Caco-2 (cell line): ENCODE measurements around the gene SPINT3. TPM values are rescaled to one million over a fixed set of nuclear protein-coding genes. Genes with fewer than 3 reads are reported as not detected.

ENCODE experiments used
- BruUV-seq: library from RNA; stranded (reverse); fragments of 400-500 nt; replicated peaks from 2 replicates; lab custom pipeline; 2021; lab: Mats Ljungman, UMichigan
- CTCF ChIA-PET: fragments of 300-600 bp; sonication (Branson Sonifier 250); formaldehyde crosslinking; loops from one replicate; lab custom pipeline; 2022; ENCODE audit warnings: antibody characterized with exemption; lab: Charles Lee
- POLR2A ChIA-PET: fragments of 300-600 bp; sonication (Branson Sonifier 250); formaldehyde crosslinking; loops from one replicate; lab custom pipeline; 2022; ENCODE audit warnings: antibody characterized with exemption; lab: Charles Lee
- DNase-seq, 2 experiments: peaks; one replicate each; pipeline versions ENCODE4 v3.0.0 to v3.0.0-alpha.2; 2020 to 2022
- H3K27me3 ChIP-seq: replicated peaks from 2 replicates; pipeline ENCODE4 v1.6.0; 2011; ENCODE audit warnings: low read length; ENCODE audit not compliant: control insufficient read depth, insufficient read depth
- H3K36me3 ChIP-seq: 2 replicates; pipeline ENCODE4 v1.5.1; 2011; ENCODE audit warnings: low read length; ENCODE audit not compliant: control insufficient read depth, insufficient read depth
- H3K4me1 ChIP-seq: fragments of 250-450 bp; sonication (Bioruptor Pico); 2 replicates; pipeline ENCODE4 v1.5.1; 2020; ENCODE audit warnings: mild to moderate bottlenecking
- H3K4me3 ChIP-seq: 2 replicates; pipeline ENCODE4 v1.5.1; 2011; ENCODE audit warnings: low read depth, mild to moderate bottlenecking, control low read depth, low read length
- H3K9me3 ChIP-seq: fragments of 250-450 bp; sonication (Bioruptor Pico); 2 replicates; pipeline ENCODE4 v1.5.1; 2020; ENCODE audit warnings: mild to moderate bottlenecking, moderate library complexity
- H3K27ac Mint-ChIP-seq: one replicate; pipeline ENCODE4 v1.8.0; 2022; ENCODE audit warnings: mixed read lengths; ENCODE audit not compliant: unreplicated experiment
- H3K27me3 Mint-ChIP-seq: one replicate; pipeline ENCODE4 v1.8.0; 2022; ENCODE audit warnings: mixed read lengths; ENCODE audit not compliant: insufficient read depth, unreplicated experiment
- H3K36me3 Mint-ChIP-seq: one replicate; pipeline ENCODE4 v1.8.0; 2022; ENCODE audit warnings: mild to moderate bottlenecking, mixed read lengths; ENCODE audit not compliant: insufficient read depth, unreplicated experiment
- H3K4me1 Mint-ChIP-seq: one replicate; pipeline ENCODE4 v1.8.0; 2022; ENCODE audit warnings: low read depth, mixed read lengths; ENCODE audit not compliant: unreplicated experiment
- H3K4me3 Mint-ChIP-seq: one replicate; pipeline ENCODE4 v1.8.0; 2022; ENCODE audit warnings: mild to moderate bottlenecking, moderate library complexity, mixed read lengths; ENCODE audit not compliant: unreplicated experiment
- H3K9me3 Mint-ChIP-seq: one replicate; pipeline ENCODE4 v1.8.0; 2022; ENCODE audit warnings: mixed read lengths; ENCODE audit not compliant: unreplicated experiment
- CTCF ChIP-seq, 2 experiments: fragments of 200-600 bp in 1 of 2; IDR thresholded peaks; 1 replicate in 1 of 2; 2 replicates in 1 of 2; pipeline versions ENCODE4 v1.5.1 to v1.8.0; 2011 to 2022; ENCODE audit warnings: antibody characterized with exemption in 1 of 2, control low read depth in 1 of 2, inconsistent platforms in 1 of 2, low read depth in 1 of 2, low read length in 1 of 2, mild to moderate bottlenecking in 1 of 2, moderate library complexity in 1 of 2; ENCODE audit not compliant: insufficient read depth in 1 of 2, severe bottlenecking in 1 of 2, unreplicated experiment in 1 of 2
- intact Hi-C: fragments of 100-400 bp; cut with micrococcal nuclease; formaldehyde crosslinking; loops from one replicate; pipeline ENCODE4 v1.10.0; 2022; ENCODE audit not compliant: unreplicated experiment
- total RNA-seq: library from RNA; stranded (reverse); gene quantifications from 2 replicates; pipeline ENCODE4 v1.2.3, GENCODE V29; 2022

Gene SPINT3
- total RNA-seq, 1 experiment from 2014 or later = not detected

DNA sequence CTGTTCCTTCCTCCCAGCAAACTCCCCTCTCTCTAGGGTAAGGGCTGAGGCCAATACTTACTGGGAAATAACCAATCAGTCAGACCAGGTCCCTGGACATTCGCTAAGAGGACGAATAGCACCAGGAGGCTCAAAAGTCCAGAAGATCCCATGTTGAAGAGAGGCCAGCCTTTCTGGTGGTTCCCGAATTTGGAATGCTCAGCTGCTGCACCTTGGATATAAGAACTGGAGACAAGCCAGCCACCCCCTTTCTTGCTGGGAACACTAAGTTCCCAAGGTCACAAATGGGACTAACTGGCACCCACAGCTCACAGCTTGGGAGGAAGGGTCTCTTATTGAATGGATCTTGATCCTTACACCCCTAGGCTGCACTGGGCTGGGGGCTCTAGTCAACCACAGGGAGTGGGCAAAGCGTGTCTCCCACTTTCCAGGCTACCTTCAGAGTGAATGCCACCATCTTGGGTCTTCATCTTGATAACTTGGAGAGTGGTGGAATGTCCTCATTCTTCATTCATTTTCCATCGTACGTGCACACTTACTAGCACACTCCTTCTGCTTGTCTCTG, 31.9 kb upstream of the SPINT3 start, which contains the start of gene EPPIN:
Gene EPPIN (minus strand): TSS at position 196 of the 565 bp plus-strand sequence. CDS start 44 bp downstream, at position 152.
- Histone ChIP-seq H3K9me3 (0 out of 2 replicates have a peak, but pooled peaks cover 3% of the 10 kb centered on the region), H3K27me3 (peaks cover 2% of the 10 kb centered on the region; the same call in 1 of the 2 replicates), H3K4me1 (no peaks in the 10 kb centered on the region), H3K36me3 (no peaks in the 10 kb centered on the region), H3K4me3 (no peak within 1 kb of the TSS)
- ChIA-PET POLR2A (no interaction called here), CTCF (interaction anchor here (0.6 to 3.8 kb wide), 3 partner anchors 42 to 224 kb away, joined by 3 to 34 read pairs (median 4); no protein-coding TSS in a partner anchor)
- Mint-ChIP-seq H3K4me3 (no peak within 1 kb of the TSS), H3K9me3 (peaks cover 10% of the 10 kb centered on the region), H3K27me3 (peaks cover 30% of the 10 kb centered on the region), H3K27ac (no peak within 1 kb of the TSS), H3K4me1 (no peaks in the 10 kb centered on the region), H3K36me3 (no peaks in the 10 kb centered on the region)
- DNase-seq = no peak
- intact Hi-C loops = loop anchor here (2.0 kb wide), 1 partner anchor 30 kb away; no protein-coding TSS in a partner anchor
- no TSS peak for BruUV-seq
- TF ChIP-seq CTCF (IDR thresholded peaks at IDR 0.05; ENCODE audit: insufficient read depth in 1 of 2, low read depth in 1 of 2, low read length in 1 of 2, severe bottlenecking in 1 of 2, unreplicated experiment in 1 of 2) = no peak

GRCh38 chr20:45545754-45546453, 30.5 kb upstream of the SPINT3 start:
- Histone ChIP-seq H3K27me3 (peaks cover 3% of the 10 kb centered on the region; the same call in 1 of the 2 replicates), H3K4me1 (no peaks in the 10 kb centered on the region), H3K4me3 (no peak overlapping the region), H3K36me3 (no peaks in the 10 kb centered on the region), H3K9me3 (no peaks in the 10 kb centered on the region)
- no TSS peak for BruUV-seq
- Mint-ChIP-seq H3K36me3 (no peaks in the 10 kb centered on the region), H3K27me3 (peaks cover 35% of the 10 kb centered on the region), H3K4me3 (no peak overlapping the region), H3K27ac (no peak overlapping the region), H3K9me3 (peaks cover 10% of the 10 kb centered on the region), H3K4me1 (no peaks in the 10 kb centered on the region)
- ChIA-PET CTCF (interaction anchor here (0.6 to 1.6 kb wide), 3 partner anchors 84 to 375 kb away, joined by 3 to 33 read pairs (median 3); partner anchors contain the start of gene WFDC10A), POLR2A (no interaction called here)
- intact Hi-C loops = loop anchor here (1.0 to 2.0 kb wide), 4 partner anchors 31 to 227 kb away; no protein-coding TSS in a partner anchor
- peak in 1 of 2 experiments; percentile 69 for DNase-seq
- peak; percentile 66 to 88 for TF ChIP-seq CTCF (IDR thresholded peaks at IDR 0.05; ENCODE audit: insufficient read depth in 1 of 2, low read depth in 1 of 2, low read length in 1 of 2, severe bottlenecking in 1 of 2, unreplicated experiment in 1 of 2)

DNA sequence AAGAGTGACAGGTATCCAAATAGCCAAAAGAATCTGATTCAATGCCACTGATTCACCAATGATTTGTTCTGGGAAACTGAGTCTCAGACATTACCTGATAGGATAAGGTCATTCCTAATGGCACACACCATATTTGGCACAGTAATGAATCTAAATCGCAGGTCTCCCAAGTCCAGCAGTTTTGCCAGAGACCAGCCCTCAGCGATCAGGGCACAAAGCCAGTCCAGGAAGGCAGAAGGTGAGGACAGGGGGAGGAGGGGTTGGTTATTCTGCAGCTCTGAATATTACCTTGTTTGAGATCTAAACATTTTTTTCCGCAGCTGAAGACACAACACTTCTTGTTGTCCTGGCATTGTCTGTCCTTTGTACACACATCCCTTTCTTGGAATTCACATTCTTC, 29.9 kb upstream of the SPINT3 start:
- H3K27ac Mint-ChIP-seq = no peak overlapping the region
- Histone ChIP-seq H3K4me3 (no peak overlapping the region), H3K36me3 (no peaks in the 10 kb centered on the region), H3K9me3 (no peaks in the 10 kb centered on the region), H3K27me3 (peaks cover 3% of the 10 kb centered on the region; the same call in 1 of the 2 replicates), H3K4me1 (no peaks in the 10 kb centered on the region)
- H3K4me3 Mint-ChIP-seq = no peak overlapping the region
- peaks cover 34% of the 10 kb centered on the region for H3K27me3 Mint-ChIP-seq
- no peaks in the 10 kb centered on the region for H3K36me3 Mint-ChIP-seq
- H3K9me3 Mint-ChIP-seq = peaks cover 6% of the 10 kb centered on the region
- ChIA-PET POLR2A (no interaction called here), CTCF (interaction anchor here (0.6 to 1.6 kb wide), 3 partner anchors 84 to 376 kb away, joined by 3 to 33 read pairs (median 3); partner anchors contain the start of gene WFDC10A)
- no peak for DNase-seq
- BruUV-seq = no TSS peak
- no peak for TF ChIP-seq CTCF (IDR thresholded peaks at IDR 0.05; ENCODE audit: insufficient read depth in 1 of 2, low read depth in 1 of 2, low read length in 1 of 2, severe bottlenecking in 1 of 2, unreplicated experiment in 1 of 2)
- intact Hi-C loops = no loop called here
- no peaks in the 10 kb centered on the region for H3K4me1 Mint-ChIP-seq
